GM12892 (cell line): Measurements from ENCODE around the gene PDZK1IP1. TPM values are rescaled to one million over a fixed set of nuclear protein-coding genes. Genes with fewer than 3 reads are reported as not detected.
A peak's percentile ranks its signal among the peaks of the same experiment; 100 is the strongest.

Experiments used
- DNase-seq: peaks from one replicate; pipeline ENCODE4 v3.0.0; 2011; ENCODE audit not compliant: insufficient read length
- FAIRE-seq: peaks from 2 replicates; lab custom pipeline; 2011; peaks lifted over from hg19 to GRCh38; lab: Jason Lieb, UNC
- POLR2A ChIP-seq: IDR thresholded peaks from 2 replicates; pipeline ENCODE4 v1.6.1; 2011; ENCODE audit warnings: low read depth, low read length, control low read depth
- POLR2AphosphoS5 ChIP-seq: IDR thresholded peaks from 2 replicates; pipeline ENCODE4 v1.6.1; 2011; ENCODE audit warnings: low read depth, low read length, control low read depth
- TAF1 ChIP-seq: IDR thresholded peaks from 2 replicates; pipeline ENCODE4 v1.6.1; 2011; ENCODE audit warnings: low read depth, mild to moderate bottlenecking, control low read depth, low read length, borderline replicate concordance
- polyA plus RNA-seq: library from polyadenylated mRNA; unstranded; fragments of >200 nt; gene quantifications from one replicate; pipeline ENCODE4 v1.2.1, GENCODE V29; 2012; ENCODE audit warnings: missing spikeins, inconsistent platforms; ENCODE audit not compliant: missing spikeins

The PDZK1IP1 gene
- not detected for polyA plus RNA-seq

GRCh38 chr1:47189844-47190508, at the start of gene PDZK1IP1:
TSS of gene PDZK1IP1 (minus strand) at chr1:47190036. CDS start at chr1:47189932, 104 bp downstream.
- TF ChIP-seq TAF1 (no peak), POLR2AphosphoS5 (no peak), POLR2A (no peak)
- FAIRE-seq, result no peak

DNA sequence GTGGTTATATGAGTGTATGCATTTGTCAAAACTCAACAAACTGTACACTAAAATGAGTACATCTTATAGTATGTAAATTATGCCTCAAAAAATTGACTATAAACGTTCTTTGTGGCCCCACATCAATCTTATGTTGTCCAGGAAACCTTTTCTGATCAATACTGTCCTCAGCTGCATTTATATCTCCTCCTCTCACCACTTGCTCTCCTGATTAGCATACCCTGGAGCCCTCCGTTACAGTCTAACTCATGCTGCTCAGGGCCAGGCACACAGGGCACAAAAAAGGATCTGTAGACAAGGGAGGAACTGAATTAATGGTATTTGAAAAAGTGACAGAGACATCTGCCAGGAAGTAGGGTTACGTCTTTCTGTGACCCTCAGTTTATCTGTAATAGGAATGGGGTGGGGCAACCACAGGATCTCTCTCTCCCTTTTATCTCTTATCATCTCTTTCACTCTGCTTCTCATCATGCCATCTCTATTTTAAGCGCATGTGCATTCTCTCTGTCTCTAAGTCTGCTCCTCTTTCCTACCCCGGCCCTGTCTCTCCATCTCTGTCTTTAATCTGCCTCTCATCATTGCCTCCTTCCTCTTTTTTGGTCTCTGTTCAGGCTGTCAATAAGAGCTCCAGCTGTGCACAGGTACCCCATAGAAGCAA, 49.2 kb upstream of the PDZK1IP1 start:
- DNase-seq (no peak), FAIRE-seq (no peak)
- TF ChIP-seq POLR2A, result no peak
- no peak for TF ChIP-seq TAF1
- TF ChIP-seq POLR2AphosphoS5, result no peak

More at GRCh38 chr1:47189844-47190508, at the start of gene PDZK1IP1:
- DNase-seq, result no peak

DNA sequence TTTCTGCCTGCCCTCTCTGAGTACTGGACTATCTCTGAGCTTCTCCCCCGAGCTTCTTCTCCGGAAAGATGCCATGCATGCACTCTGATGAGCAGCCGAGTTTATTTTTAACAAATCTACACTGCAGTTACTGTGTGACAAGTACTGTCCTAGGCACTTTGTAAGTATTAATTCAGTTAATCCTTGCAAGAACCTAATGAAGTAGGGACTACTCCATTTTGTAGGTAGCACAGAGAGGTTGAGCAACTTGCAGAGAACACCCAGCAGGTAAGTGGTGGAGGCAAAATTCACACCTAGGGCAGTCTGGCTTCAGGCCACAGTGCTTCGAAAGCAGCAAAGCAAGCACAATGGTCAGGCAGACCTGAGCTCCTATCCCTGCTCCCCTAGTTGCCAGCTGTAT, 46.0 kb upstream of the PDZK1IP1 start:
- DNase-seq, result no peak
- TF ChIP-seq TAF1 (no peak), POLR2AphosphoS5 (no peak), POLR2A (no peak)
- FAIRE-seq, result no peak

DNA sequence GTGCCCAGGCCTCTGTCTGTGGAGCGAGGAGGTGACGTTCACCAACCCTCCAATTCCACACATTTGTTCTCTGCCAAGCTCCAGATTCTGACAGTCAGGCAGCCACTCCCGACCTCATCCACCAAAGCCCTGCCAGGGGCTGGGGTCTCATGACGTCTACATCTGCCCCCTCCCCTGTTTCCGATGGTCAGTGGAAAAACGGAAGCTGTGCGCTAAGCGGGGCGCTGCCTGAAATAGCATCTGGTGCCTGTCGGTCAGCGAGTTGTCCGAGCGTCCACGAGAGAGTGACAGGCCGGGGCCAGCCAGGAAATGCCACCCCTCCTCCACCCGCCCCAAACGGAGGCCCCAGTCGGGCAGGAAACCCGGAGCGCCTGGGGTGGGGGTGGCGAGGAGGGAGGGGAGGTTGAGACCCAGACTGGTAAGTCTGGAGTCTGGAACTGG, 45.4 kb upstream of the PDZK1IP1 start:
- FAIRE-seq, result no peak
- no peak for TF ChIP-seq TAF1
- no peak for TF ChIP-seq POLR2A
- no peak for TF ChIP-seq POLR2AphosphoS5
- no peak for DNase-seq

GRCh38 chr1:47233186-47233585, 43.4 kb upstream of the PDZK1IP1 start:
- FAIRE-seq, result no peak
- no peak for TF ChIP-seq POLR2A
- no peak for TF ChIP-seq TAF1
- no peak for TF ChIP-seq POLR2AphosphoS5
- DNase-seq, result no peak

DNA sequence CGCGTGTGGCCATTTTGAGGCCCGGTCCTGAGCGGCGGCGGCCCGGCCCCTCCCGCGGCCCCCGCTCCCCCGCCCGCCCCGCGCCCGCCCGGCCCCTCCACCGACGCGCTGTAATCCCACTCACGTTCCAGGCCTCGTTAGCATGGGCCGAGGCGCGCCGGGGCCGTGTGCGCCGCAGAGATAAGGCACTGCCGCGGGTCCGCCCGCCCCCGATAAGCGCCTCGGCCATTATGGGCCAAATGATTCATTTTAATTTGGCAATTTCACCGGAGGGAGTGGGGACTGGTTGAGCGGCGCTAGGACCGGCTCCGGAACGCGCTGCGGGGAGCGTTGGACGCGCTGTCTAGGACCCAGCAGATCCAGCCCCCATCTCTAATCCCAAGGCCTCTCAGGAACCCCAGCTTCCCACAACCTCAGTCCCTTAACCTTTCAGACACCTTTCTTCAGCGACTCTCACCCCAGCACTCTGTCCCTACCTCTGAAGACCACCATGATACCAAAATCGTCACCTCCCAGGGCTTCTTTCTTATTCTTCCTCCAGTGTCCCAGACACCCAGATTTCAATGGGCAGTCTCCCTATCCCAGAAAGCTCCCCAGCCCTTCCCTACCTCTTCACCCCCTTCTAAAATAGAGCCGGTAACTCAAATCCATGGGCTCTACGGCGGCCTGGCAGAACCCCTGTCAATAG, 42.5 kb upstream of the PDZK1IP1 start, which contains the start of gene TAL1:
Gene TAL1, minus strand, starts transcription at position 39 of the 688 bp plus-strand sequence. CDS start 6,337 bp downstream, outside the sequence.
- no peak for FAIRE-seq
- TF ChIP-seq TAF1, result no peak
- no peak for TF ChIP-seq POLR2A
- TF ChIP-seq POLR2AphosphoS5, result no peak
- DNase-seq, result no peak

- no peak for TF ChIP-seq TAF1
- no peak for TF ChIP-seq POLR2AphosphoS5
- TF ChIP-seq POLR2A, result no peak
- no peak for FAIRE-seq
Observed at GRCh38 chr1:47231301-47232186, 41.7 kb upstream of the PDZK1IP1 start.

DNA sequence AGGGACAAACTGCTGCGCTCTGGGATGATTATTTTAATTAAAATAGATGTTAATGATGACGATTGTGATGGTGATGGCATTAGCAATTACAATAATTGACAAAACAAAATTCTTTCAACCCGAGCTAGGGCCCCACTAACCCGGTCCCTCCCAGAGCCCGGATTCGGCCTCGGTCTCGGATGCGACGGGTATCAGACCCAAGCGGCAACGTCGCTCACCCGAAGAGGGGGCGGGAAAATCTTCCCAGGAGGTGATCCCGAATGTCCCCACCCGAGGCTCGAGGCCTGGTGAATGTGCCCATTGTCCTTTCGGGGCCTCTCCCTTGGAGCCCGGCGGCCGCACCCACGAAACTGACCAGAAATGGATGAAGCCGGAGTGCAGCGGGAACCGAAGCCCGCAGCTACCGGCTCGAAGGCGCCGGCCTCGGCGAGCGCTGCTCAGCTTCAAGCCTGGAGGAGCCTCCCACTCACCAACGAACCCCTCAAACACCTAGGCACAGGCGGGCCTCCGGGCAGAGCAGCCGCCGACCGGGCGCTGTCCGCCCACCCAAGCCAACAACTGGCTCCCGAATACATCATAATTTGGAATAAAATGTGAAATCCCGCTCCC, 41.0 kb upstream of the PDZK1IP1 start:
- TF ChIP-seq TAF1 (no peak), POLR2AphosphoS5 (no peak), POLR2A (no peak)
- FAIRE-seq (no peak), DNase-seq (no peak)

More at GRCh38 chr1:47231301-47232186, 41.7 kb upstream of the PDZK1IP1 start:
- DNase-seq, result no peak

GRCh38 chr1:47229886-47230691, 40.3 kb upstream of the PDZK1IP1 start:
- DNase-seq, result no peak
- FAIRE-seq, result peak; percentile 21
- TF ChIP-seq POLR2A (no peak), POLR2AphosphoS5 (no peak), TAF1 (no peak)
